Measurements from ENCODE around the gene HEATR3.

The HEATR3 gene

DNA sequence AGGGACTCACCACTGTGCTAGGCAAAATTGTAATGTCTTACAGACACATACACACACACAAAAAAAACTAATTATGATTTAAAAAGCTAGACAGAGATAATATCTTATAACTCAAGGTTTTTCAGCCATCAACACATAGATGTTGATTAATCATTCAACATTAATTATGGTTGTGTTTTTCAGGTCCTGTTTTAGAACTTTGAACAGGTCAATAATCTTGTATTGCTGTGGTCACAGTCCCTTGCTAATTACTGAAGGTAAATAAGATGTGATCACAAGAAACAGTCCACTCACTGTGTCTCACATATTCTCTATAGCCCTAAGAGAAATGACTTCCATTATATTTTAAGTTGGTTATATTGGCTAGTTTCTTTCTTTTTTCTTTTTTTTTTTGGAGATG lies 54.9 kb downstream of the HEATR3 start:
- Histone ChIP-seq H2BK5ac (ENCODE audit: low read depth, low read length, poor library complexity) (no peak overlapping the region), H3K9ac (ENCODE audit: low read length) (no peak overlapping the region), H2AFZ (ENCODE audit: insufficient read depth, low read length, poor library complexity) (no peak overlapping the region), H3K79me2 (ENCODE audit: control insufficient read depth, insufficient read depth, low read length, poor library complexity) (no peaks in the 10 kb centered on the region), H2BK12ac (ENCODE audit: low read length) (no peak overlapping the region), H3K4me3 (ENCODE audit: low read depth, low read length) (no peak overlapping the region), H3K79me1 (ENCODE audit: low read length) (no peaks in the 10 kb centered on the region), H4K91ac (ENCODE audit: low read depth, low read length) (no peak overlapping the region), H3K4ac (ENCODE audit: low read depth, low read length) (no peak overlapping the region), H3K4me2 (ENCODE audit: low read length) (no peak overlapping the region), H3K18ac (ENCODE audit: low read length) (no peak overlapping the region), H3K36me3 (ENCODE audit: control insufficient read depth in 1 of 2, insufficient read depth in 2 of 2, low read length in 2 of 2) (no peaks in the 10 kb centered on the region), H2AK5ac (ENCODE audit: low read length) (no peak overlapping the region), H3K23ac (ENCODE audit: low read length) (no peak overlapping the region), H3K4me1 (ENCODE audit: control insufficient read depth in 1 of 2, insufficient read depth in 2 of 2, low read length in 2 of 2) (no peaks in the 10 kb centered on the region), H3K27me3 (ENCODE audit: insufficient read depth, low read length) (no peaks in the 10 kb centered on the region), H4K8ac (ENCODE audit: low read depth, low read length) (no peak overlapping the region), H3K14ac (ENCODE audit: low read length) (no peak overlapping the region), H3K9me3 (ENCODE audit: insufficient read depth, low read depth, low read length) (no peaks in the 10 kb centered on the region), H2BK120ac (ENCODE audit: insufficient read depth, low read length, poor library complexity) (no peak overlapping the region), H3K27ac (ENCODE audit: low read depth, low read length) (no peak overlapping the region), H4K12ac (ENCODE audit: low read depth, low read length) (no peak overlapping the region)
- no peak for DNase-seq

DNA sequence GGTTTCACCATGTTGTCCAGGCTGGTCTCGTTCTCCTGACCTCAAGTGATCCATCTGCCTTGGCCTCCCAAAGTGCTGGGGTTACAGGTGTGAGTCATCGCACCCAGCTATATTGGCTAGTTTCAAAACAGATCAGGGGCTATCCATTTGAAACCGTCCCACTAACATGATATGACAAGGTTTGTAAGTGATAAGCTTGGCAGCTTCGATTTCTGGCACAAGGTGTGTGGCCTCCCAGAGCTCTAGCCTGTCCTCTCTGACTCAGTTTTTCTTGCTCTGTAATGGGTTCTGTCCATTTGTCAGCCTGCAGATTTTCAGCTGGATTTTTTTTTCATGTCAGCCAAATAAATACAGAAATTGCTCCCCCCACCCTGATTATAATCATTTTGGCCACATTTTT lies 55.5 kb downstream of the HEATR3 start:
- no peak overlapping the region for H2AK5ac ChIP-seq (ENCODE audit: low read length)

DNA sequence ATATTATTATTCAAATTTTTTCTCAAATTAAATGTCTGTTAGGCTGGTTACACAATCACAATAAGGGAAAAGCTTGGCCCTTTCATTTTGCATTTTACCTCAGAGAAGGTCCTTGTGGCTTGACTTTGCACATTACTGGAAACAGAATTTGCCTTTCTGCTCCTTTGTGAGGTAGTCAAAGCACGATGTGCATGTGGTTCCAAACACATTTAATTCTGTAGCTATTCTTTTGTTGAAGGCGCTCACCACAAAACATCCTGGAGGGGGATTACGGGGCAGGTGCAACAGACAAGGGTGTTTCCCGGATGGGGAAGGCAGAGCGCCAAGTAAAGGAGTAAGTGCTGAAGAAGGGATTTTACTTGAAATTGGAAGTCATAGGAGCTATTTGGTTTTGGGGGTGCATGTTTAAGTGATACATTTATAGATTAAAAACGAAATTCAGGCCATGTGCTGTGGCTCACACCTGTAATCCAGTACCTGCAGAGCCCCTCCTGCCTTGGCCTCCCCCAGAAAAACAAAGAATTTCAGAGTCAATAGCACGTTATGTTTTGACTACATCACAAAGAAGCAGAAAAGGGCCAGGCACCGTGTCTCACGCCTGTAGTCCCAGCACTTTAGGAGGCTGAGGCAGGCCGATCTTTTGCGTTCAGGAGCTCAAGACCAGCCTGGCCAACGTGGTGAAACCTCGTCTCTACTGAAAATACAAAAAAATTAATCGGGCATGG lies 56.1 kb downstream of the HEATR3 start:
- Histone ChIP-seq H3K4ac (ENCODE audit: low read depth, low read length) (no peak overlapping the region), H3K23ac (ENCODE audit: low read length) (no peak overlapping the region), H3K36me3 (ENCODE audit: control insufficient read depth in 1 of 2, insufficient read depth in 2 of 2, low read length in 2 of 2) (no peaks in the 10 kb centered on the region), H4K91ac (ENCODE audit: low read depth, low read length) (no peak overlapping the region), H3K27ac (ENCODE audit: low read depth, low read length) (no peak overlapping the region), H3K18ac (ENCODE audit: low read length) (no peak overlapping the region), H2AK5ac (ENCODE audit: low read length) (no peak overlapping the region), H3K9me3 (ENCODE audit: insufficient read depth, low read depth, low read length) (no peaks in the 10 kb centered on the region), H3K14ac (ENCODE audit: low read length) (no peak overlapping the region), H4K8ac (ENCODE audit: low read depth, low read length) (no peak overlapping the region), H3K4me2 (ENCODE audit: low read length) (no peak overlapping the region), H2BK120ac (ENCODE audit: insufficient read depth, low read length, poor library complexity) (no peak overlapping the region), H3K27me3 (ENCODE audit: insufficient read depth, low read length) (no peaks in the 10 kb centered on the region), H3K79me1 (ENCODE audit: low read length) (no peaks in the 10 kb centered on the region), H3K4me3 (ENCODE audit: low read depth, low read length) (no peak overlapping the region), H3K4me1 (ENCODE audit: control insufficient read depth in 1 of 2, insufficient read depth in 2 of 2, low read length in 2 of 2) (no peaks in the 10 kb centered on the region), H2AFZ (ENCODE audit: insufficient read depth, low read length, poor library complexity) (no peak overlapping the region), H3K9ac (ENCODE audit: low read length) (no peak overlapping the region), H2BK12ac (ENCODE audit: low read length) (no peak overlapping the region), H4K12ac (ENCODE audit: low read depth, low read length) (no peak overlapping the region), H2BK5ac (ENCODE audit: low read depth, low read length, poor library complexity) (no peak overlapping the region), H3K79me2 (ENCODE audit: control insufficient read depth, insufficient read depth, low read length, poor library complexity) (no peaks in the 10 kb centered on the region)
- no peak for DNase-seq
- WGBS (ENCODE audit: extremely low coverage, insufficient coverage, insufficient read length) = no CpG with 5 or more reads among the region's 14 CpGs

More for the DNA sequence above, 55.5 kb downstream of the HEATR3 start:
- H3K79me1 ChIP-seq (ENCODE audit: low read length) = no peaks in the 10 kb centered on the region
- no peak overlapping the region for H3K4me3 ChIP-seq (ENCODE audit: low read depth, low read length)
- H3K27me3 ChIP-seq (ENCODE audit: insufficient read depth, low read length) = no peaks in the 10 kb centered on the region
- H3K4ac ChIP-seq (ENCODE audit: low read depth, low read length) = no peak overlapping the region
- no peak overlapping the region for H4K8ac ChIP-seq (ENCODE audit: low read depth, low read length)
- no peaks in the 10 kb centered on the region for H3K9me3 ChIP-seq (ENCODE audit: insufficient read depth, low read depth, low read length)
- no peak overlapping the region for H2BK12ac ChIP-seq (ENCODE audit: low read length)
- H4K12ac ChIP-seq (ENCODE audit: low read depth, low read length) = no peak overlapping the region
- no peaks in the 10 kb centered on the region for H3K79me2 ChIP-seq (ENCODE audit: control insufficient read depth, insufficient read depth, low read length, poor library complexity)
- H3K23ac ChIP-seq (ENCODE audit: low read length) = no peak overlapping the region
- H2BK5ac ChIP-seq (ENCODE audit: low read depth, low read length, poor library complexity) = no peak overlapping the region
- H4K91ac ChIP-seq (ENCODE audit: low read depth, low read length) = no peak overlapping the region
- H3K4me1 ChIP-seq (ENCODE audit: control insufficient read depth in 1 of 2, insufficient read depth in 2 of 2, low read length in 2 of 2) = no peaks in the 10 kb centered on the region
- no peak for DNase-seq
- H3K9ac ChIP-seq (ENCODE audit: low read length) = no peak overlapping the region
- no peak overlapping the region for H3K14ac ChIP-seq (ENCODE audit: low read length)
- H3K27ac ChIP-seq (ENCODE audit: low read depth, low read length) = no peak overlapping the region
- H3K36me3 ChIP-seq (ENCODE audit: control insufficient read depth in 1 of 2, insufficient read depth in 2 of 2, low read length in 2 of 2) = no peaks in the 10 kb centered on the region
- no peak overlapping the region for H3K4me2 ChIP-seq (ENCODE audit: low read length)
- H3K18ac ChIP-seq (ENCODE audit: low read length) = no peak overlapping the region
- H2BK120ac ChIP-seq (ENCODE audit: insufficient read depth, low read length, poor library complexity) = no peak overlapping the region
- WGBS (ENCODE audit: extremely low coverage, insufficient coverage, insufficient read length) = no CpG with 5 or more reads among the region's 4 CpGs
- no peak overlapping the region for H2AFZ ChIP-seq (ENCODE audit: insufficient read depth, low read length, poor library complexity)

DNA sequence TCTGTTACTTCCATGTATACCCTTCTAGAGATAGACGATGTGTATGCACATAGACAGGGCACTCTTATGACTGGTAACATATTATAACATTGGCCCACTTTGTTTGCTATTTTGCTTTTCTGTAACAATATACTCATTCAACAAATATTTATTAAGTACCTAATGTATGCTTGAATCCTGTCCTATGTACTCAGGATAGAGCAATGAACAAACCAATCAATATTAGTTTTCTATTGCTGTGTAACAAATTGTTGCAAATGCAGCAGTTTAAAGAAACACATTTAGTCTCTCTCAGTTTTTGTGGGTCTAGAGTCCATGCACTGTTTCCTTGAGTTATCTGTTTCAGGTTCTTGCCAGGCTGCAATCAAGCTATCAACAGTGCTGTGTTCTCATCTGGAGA lies 57.6 kb downstream of the HEATR3 start:
- Histone ChIP-seq H3K79me2 (ENCODE audit: control insufficient read depth, insufficient read depth, low read length, poor library complexity) (no peaks in the 10 kb centered on the region), H3K18ac (ENCODE audit: low read length) (no peak overlapping the region), H2AK5ac (ENCODE audit: low read length) (no peak overlapping the region), H2BK12ac (ENCODE audit: low read length) (no peak overlapping the region), H3K27ac (ENCODE audit: low read depth, low read length) (no peak overlapping the region), H3K4me2 (ENCODE audit: low read length) (no peak overlapping the region), H3K4me1 (ENCODE audit: control insufficient read depth in 1 of 2, insufficient read depth in 2 of 2, low read length in 2 of 2) (no peaks in the 10 kb centered on the region), H2BK120ac (ENCODE audit: insufficient read depth, low read length, poor library complexity) (no peak overlapping the region), H4K8ac (ENCODE audit: low read depth, low read length) (no peak overlapping the region), H3K23ac (ENCODE audit: low read length) (no peak overlapping the region), H3K9ac (ENCODE audit: low read length) (no peak overlapping the region), H2AFZ (ENCODE audit: insufficient read depth, low read length, poor library complexity) (no peak overlapping the region), H3K9me3 (ENCODE audit: insufficient read depth, low read depth, low read length) (no peaks in the 10 kb centered on the region), H2BK5ac (ENCODE audit: low read depth, low read length, poor library complexity) (no peak overlapping the region), H3K14ac (ENCODE audit: low read length) (no peak overlapping the region), H4K91ac (ENCODE audit: low read depth, low read length) (no peak overlapping the region), H3K4ac (ENCODE audit: low read depth, low read length) (no peak overlapping the region), H3K4me3 (ENCODE audit: low read depth, low read length) (no peak overlapping the region), H3K36me3 (ENCODE audit: control insufficient read depth in 1 of 2, insufficient read depth in 2 of 2, low read length in 2 of 2) (no peaks in the 10 kb centered on the region), H3K79me1 (ENCODE audit: low read length) (no peaks in the 10 kb centered on the region), H4K12ac (ENCODE audit: low read depth, low read length) (no peak overlapping the region), H3K27me3 (ENCODE audit: insufficient read depth, low read length) (no peaks in the 10 kb centered on the region)
- DNase-seq = no peak
- WGBS (ENCODE audit: extremely low coverage, insufficient coverage, insufficient read length) = no CpG with 5 or more reads among the region's 1 CpG
